Adrenal gland (tissue), 19 donors: ENCODE measurements around the gene HEATR5B. TPM values are rescaled to one million over a fixed set of nuclear protein-coding genes. Genes with fewer than 3 reads are reported as not detected.

Experiments used
- DNase-seq, 7 donors: peaks; one replicate each; pipeline ENCODE4 v3.0.0-alpha.2; 2019 to 2020
- H3K27ac ChIP-seq, 5 donors: fragments of 200-600 bp; sonication (generic) in 4 of 5; 1 replicate in 3 of 5; 2 replicates in 2 of 5; pipeline versions ENCODE4 v1.5.1 to v1.8.0; 2016 to 2020; ENCODE audit warnings: mild to moderate bottlenecking in 1 of 5
- H3K27me3 ChIP-seq: fragments of 200-600 bp; 2 replicates; pipeline ENCODE4 v1.8.0; 2021
- H3K36me3 ChIP-seq, 2 donors: fragments of 200-600 bp; replicated peaks in 1 of 2; 1 replicate in 1 of 2; 2 replicates in 1 of 2; pipeline versions ENCODE4 v1.5.1 to v1.8.0; 2018 to 2022
- H3K4me1 ChIP-seq, 2 donors: fragments of 200-600 bp; replicated peaks in 1 of 2; 1 replicate in 1 of 2; 2 replicates in 1 of 2; pipeline versions ENCODE4 v1.5.1 to v1.8.0; 2018 to 2021
- H3K4me3 ChIP-seq, 4 donors: fragments of 200-600 bp; sonication (generic) in 3 of 4; one replicate each; pipeline ENCODE4 v1.5.1; 2016 to 2018
- H3K9me3 ChIP-seq, 3 donors: fragments of 200-600 bp; sonication (generic) in 1 of 3; replicated peaks in 1 of 3; 1 replicate in 2 of 3; 2 replicates in 1 of 3; pipeline versions ENCODE4 v1.5.1 to v1.8.0; 2016 to 2021
- POLR2A ChIP-seq, 2 donors: fragments of 450-650 bp; IDR thresholded peaks; one replicate each; pipeline ENCODE4 v1.6.1; 2017; ENCODE audit warnings: antibody characterized with exemption in 2 of 2, mild to moderate bottlenecking in 2 of 2, moderate library complexity in 1 of 2
- WGBS, 4 donors: extraction: QIAGEN DNeasy Blood & Tissue Kit in 2 of 4; methylation state at CpG; one replicate each; pipeline versions ENCODE4 v1.1.5 to v1.1.7; 2013 to 2017; 5-methylcytosine and 5-hydroxymethylcytosine counted together
- intact Hi-C, 2 donors: fragments of 100-400 bp; cut with DNase I; formaldehyde crosslinking; loops; one replicate each; pipeline versions ENCODE4 v1.14.1 to v1.15.0; 2022 to 2023
- long read RNA-seq, 10 donors: library from polyadenylated mRNA in 3 of 10; unstranded in 2 of 10; stranded (forward) in 1 of 10; transcript quantifications; one replicate each; pipeline ENCODE4 v2.0.0 and lab custom pipeline, GENCODE V29; 2021 to 2026
- polyA plus RNA-seq, 3 donors: library from polyadenylated mRNA; stranded (reverse); fragments of 200-250 nt in 2 of 3; fragments of 350-450 nt in 1 of 3; fragmentation: Illumina TruSeq in 1 of 3; extraction: RNeasy Lipid Tissue Mini Kit (QIAGEN cat#74804) in 1 of 3; gene quantifications; one replicate each; pipeline ENCODE4 v1.2.3, GENCODE V29; 2013 to 2014
- total RNA-seq, 9 donors: library from RNA; depleted of rRNA in 4 of 9; stranded (reverse); fragments of >200 nt in 4 of 9; fragments of 120-200 nt in 1 of 9; fragmentation: NEBNext Ultra II Directional in 1 of 9; extraction: Animal tissue kit (Norgen Biotek cat#: 25700) in 1 of 9; gene quantifications; one replicate each; pipeline versions ENCODE4 v1.1.0 to v1.2.4, GENCODE V29; 2013 to 2023
- TF ChIP-seq, protein P1 (sequence below), 6 experiments: fragments of 450-650 bp in 4 of 6; fragments of 200-600 bp in 2 of 6; sonication (generic) in 1 of 6; IDR thresholded peaks; 1 replicate in 5 of 6; 2 replicates in 1 of 6; pipeline versions ENCODE4 v1.5.1 to v1.8.0; 2016 to 2021; ENCODE audit warnings: antibody characterized with exemption in 6 of 6, mild to moderate bottlenecking in 2 of 6, moderate library complexity in 1 of 6
- donor health status: healthy with polysubstance abuse.
- donor health status: Bipolar disorder and iron deficiency.
- donor health status: DM: yes; HTN: yes; CAD: no.
- donor health status: DM: no; HTN: no; CAD: no.
- donor health status: DM: no; HTN: no; CAD: no.
- donor health status: DM: yes; HTN: yes; CAD: no.

HEATR5B gene
- 10 to 100 TPM; 17.5 to 34.3 (median 22.6) TPM for total RNA-seq
- 10 to 100 TPM in 2 of 3 donors, 1 to 10 TPM in 1; 7.4 to 15.4 (median 12.3) TPM for polyA plus RNA-seq
- long read RNA-seq, donor 1, full-length matches to known transcripts = 2 of 2 reads
- long read RNA-seq, donor 1, partial matches to known transcripts = 0 of 2 reads
- long read RNA-seq, donor 1, other reads (novel, unspliced or antisense) = 0 of 2 reads
- long read RNA-seq, donor 2, partial matches to known transcripts = 31 of 31 reads
- long read RNA-seq, donor 2, other reads (novel, unspliced or antisense) = 0 of 31 reads
- long read RNA-seq, donor 3, full-length matches to known transcripts = 1 of 67 reads
- long read RNA-seq, donor 3, partial matches to known transcripts = 57 of 67 reads
- long read RNA-seq, donor 3, other reads (novel, unspliced or antisense) = 9 of 67 reads
- long read RNA-seq, donor 4, partial matches to known transcripts = 1 of 4 reads
- long read RNA-seq, donor 4, other reads (novel, unspliced or antisense) = 3 of 4 reads
- long read RNA-seq, donor 5, full-length matches to known transcripts = 2 of 14 reads
- long read RNA-seq, donor 5, partial matches to known transcripts = 6 of 14 reads
- long read RNA-seq, donor 5, other reads (novel, unspliced or antisense) = 6 of 14 reads
- long read RNA-seq, donor 6, partial matches to known transcripts = 2 of 3 reads
- long read RNA-seq, donor 6, other reads (novel, unspliced or antisense) = 1 of 3 reads
- long read RNA-seq, donor 7 = 0 reads
- long read RNA-seq, donor 8, full-length matches to known transcripts = 1 of 18 reads
- long read RNA-seq, donor 8, partial matches to known transcripts = 17 of 18 reads
- long read RNA-seq, donor 8, other reads (novel, unspliced or antisense) = 0 of 18 reads
- long read RNA-seq, donor 9, partial matches to known transcripts = 54 of 54 reads
- long read RNA-seq, donor 9, other reads (novel, unspliced or antisense) = 0 of 54 reads
- long read RNA-seq, donor 10 = 0 reads

DNA sequence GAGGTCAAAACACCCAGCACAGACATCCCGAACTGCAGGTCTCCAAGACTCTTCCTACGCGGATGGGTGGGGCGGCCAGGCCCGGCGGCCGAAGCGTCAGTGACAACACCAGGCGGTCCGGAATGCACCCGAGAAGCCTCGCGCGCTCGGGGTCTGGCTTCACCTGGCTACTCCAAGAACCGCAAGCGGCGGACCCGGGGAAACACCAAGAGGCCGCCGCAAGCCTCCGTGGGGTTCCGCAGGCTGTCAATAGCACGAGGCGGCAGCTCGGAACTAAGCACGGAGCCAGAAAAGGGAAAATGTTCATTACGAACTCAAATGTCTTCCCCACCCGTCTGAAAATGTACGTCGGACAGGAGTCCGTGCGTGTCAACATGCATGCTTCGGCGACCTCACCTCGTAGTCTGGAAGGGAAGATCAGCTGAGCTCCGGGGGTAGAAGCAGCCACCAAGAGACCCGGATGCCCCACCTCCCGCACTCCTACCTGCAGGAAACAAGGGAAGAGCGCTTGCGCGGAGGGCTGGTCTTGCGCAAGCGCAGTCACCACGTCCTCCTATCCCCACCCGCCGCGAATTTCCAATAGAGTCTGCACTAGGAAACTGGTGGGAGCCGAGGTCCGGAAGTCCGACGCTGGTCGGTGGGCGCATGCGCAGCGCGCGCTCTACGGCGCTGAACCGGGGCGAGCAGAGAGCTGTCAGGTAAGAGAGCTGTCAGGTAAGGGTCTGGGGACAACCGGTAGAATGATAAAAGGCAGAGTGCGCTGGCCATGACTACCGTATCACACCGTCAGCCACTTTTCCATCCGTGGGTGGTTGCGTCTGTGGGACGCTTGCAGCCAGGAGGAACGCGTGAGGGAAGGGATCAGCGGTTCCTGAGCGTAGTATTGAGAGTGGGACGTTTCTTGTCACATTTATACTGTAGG, at the start of gene HEATR5B, which contains the start of gene GPATCH11:
Gene HEATR5B, minus strand, starts transcription at position 500 of the 922 bp plus-strand sequence. CDS start 958 bp downstream, outside the sequence.
Gene GPATCH11, plus strand, starts transcription at position 646 of the 922 bp plus-strand sequence. CDS start 3,864 bp downstream, outside the sequence.
- 0 to 1% (median 1%) methylated on average over 29 to 74 of the region's 74 CpGs for WGBS, 4 donors
- H3K9me3 ChIP-seq = no peaks in the 10 kb centered on the region
- H3K4me1 ChIP-seq = peaks cover 13 to 49% of the 10 kb centered on the region in 2 donors
- TF ChIP-seq, protein P1, sequence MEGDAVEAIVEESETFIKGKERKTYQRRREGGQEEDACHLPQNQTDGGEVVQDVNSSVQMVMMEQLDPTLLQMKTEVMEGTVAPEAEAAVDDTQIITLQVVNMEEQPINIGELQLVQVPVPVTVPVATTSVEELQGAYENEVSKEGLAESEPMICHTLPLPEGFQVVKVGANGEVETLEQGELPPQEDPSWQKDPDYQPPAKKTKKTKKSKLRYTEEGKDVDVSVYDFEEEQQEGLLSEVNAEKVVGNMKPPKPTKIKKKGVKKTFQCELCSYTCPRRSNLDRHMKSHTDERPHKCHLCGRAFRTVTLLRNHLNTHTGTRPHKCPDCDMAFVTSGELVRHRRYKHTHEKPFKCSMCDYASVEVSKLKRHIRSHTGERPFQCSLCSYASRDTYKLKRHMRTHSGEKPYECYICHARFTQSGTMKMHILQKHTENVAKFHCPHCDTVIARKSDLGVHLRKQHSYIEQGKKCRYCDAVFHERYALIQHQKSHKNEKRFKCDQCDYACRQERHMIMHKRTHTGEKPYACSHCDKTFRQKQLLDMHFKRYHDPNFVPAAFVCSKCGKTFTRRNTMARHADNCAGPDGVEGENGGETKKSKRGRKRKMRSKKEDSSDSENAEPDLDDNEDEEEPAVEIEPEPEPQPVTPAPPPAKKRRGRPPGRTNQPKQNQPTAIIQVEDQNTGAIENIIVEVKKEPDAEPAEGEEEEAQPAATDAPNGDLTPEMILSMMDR (IDR thresholded peaks at IDR 0.05) = no peak
- peak; percentile 7 to 80 for TF ChIP-seq POLR2A (IDR thresholded peaks at IDR 0.05)
- intact Hi-C loops = no loop called here
- H3K4me3 ChIP-seq = peak within 1 kb of the TSS; percentile 59 to 98 (median 81)
- H3K36me3 ChIP-seq = peaks cover 0 to 4% of the 10 kb centered on the region in 2 donors
- H3K27ac ChIP-seq = peak within 1 kb of the TSS; percentile 6 to 91 (median 73)
- H3K27me3 ChIP-seq = no peaks in the 10 kb centered on the region
- peak; percentile 95 to 98 (median 96) for DNase-seq

DNA sequence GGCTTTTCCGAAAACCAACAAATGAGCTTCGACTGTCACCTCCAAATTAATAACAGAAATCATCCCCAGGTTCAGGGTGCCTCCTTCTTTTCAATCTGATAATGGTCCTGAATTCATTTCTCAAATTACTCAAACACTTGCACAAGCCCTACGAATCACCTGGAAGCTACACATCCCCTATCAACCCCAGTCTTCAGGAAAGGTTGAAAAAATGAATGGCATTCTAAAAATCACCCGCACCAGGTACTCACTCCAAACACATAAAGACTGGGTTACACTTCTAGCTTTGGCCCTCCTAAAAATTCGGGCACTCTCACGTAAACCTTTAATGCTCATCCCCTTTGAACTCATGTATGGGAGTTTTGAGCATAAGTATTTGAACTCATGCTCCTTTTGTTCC, 48.7 kb upstream of the HEATR5B start:
- DNase-seq = no peak
- no peak overlapping the region for H3K27ac ChIP-seq
- WGBS, 4 donors = 93 to 98% (median 95%) methylated on average over 6 of the region's 6 CpGs
- intact Hi-C loops = no loop called here
- H3K27me3 ChIP-seq = no peaks in the 10 kb centered on the region
- H3K9me3 ChIP-seq = no peaks in the 10 kb centered on the region
- H3K4me3 ChIP-seq = no peak overlapping the region
- TF ChIP-seq, protein P1 (IDR thresholded peaks at IDR 0.05) = no peak
- TF ChIP-seq POLR2A (IDR thresholded peaks at IDR 0.05) = no peak
- H3K36me3 ChIP-seq = peaks cover 0 to 86% of the 10 kb centered on the region in 2 donors
- H3K4me1 ChIP-seq = no peaks in the 10 kb centered on the region

DNA sequence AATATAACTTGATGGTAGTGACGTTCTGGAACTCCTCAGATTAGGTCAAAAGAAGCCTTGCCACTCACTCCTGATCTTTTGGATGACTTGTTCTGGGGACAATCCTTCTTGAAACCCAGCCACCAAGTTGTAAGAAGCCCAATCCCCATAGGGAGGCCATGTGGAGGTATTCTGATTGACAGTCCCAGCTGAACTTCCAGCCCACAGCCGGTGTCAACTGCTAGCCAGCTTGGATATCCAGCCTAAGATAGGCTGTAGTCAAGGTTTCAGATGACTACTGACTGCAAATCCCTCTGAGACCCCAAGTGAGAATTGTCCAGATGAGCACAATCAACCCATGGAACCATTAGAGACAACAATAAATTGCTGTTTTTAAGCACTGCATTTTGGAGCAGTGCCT, 41.2 kb upstream of the HEATR5B start:
- no peak overlapping the region for H3K27ac ChIP-seq
- intact Hi-C loops = no loop called here
- no peak overlapping the region for H3K4me3 ChIP-seq
- H3K27me3 ChIP-seq = no peaks in the 10 kb centered on the region
- peaks cover 0 to 56% of the 10 kb centered on the region in 2 donors for H3K36me3 ChIP-seq
- no peak for TF ChIP-seq POLR2A (IDR thresholded peaks at IDR 0.05)
- TF ChIP-seq, protein P1 (IDR thresholded peaks at IDR 0.05) = no peak
- H3K4me1 ChIP-seq = no peaks in the 10 kb centered on the region
- 94 to 100% (median 98%) methylated on average over 2 of the region's 2 CpGs for WGBS, 4 donors
- no peak for DNase-seq
- H3K9me3 ChIP-seq = no peaks in the 10 kb centered on the region
